ENCODE measurements around the gene TMEM25. TPM values are rescaled to one million over a fixed set of nuclear protein-coding genes. Genes with fewer than 3 reads are reported as not detected.

The TMEM25 gene
- total and polyA plus RNA-seq, 12 donors, result 3.9 to 16.2 (median 11.4) TPM

GRCh38 chr11:118552341-118552740 is 21.3 kb downstream of the TMEM25 start:
- Histone ChIP-seq H3K27ac (no peak overlapping the region), H3K4me1 (no peaks in the 10 kb centered on the region), H3K36me3 (peaks cover 0 to 95% (median 47%) of the 10 kb centered on the region in 9 donors), H3K9me3 (no peaks in the 10 kb centered on the region), H3K27me3 (no peaks in the 10 kb centered on the region), H3K4me3 (no peak overlapping the region)
- DNase-seq (no peak), ATAC-seq (no peak)
- intact Hi-C loops (cut with DNase I), result no loop called here
- WGBS, 2 donors, result 63 to 66% methylated on average over 4 of the region's 4 CpGs
- TF ChIP-seq CTCF (IDR thresholded peaks at IDR 0.05), result no peak

DNA sequence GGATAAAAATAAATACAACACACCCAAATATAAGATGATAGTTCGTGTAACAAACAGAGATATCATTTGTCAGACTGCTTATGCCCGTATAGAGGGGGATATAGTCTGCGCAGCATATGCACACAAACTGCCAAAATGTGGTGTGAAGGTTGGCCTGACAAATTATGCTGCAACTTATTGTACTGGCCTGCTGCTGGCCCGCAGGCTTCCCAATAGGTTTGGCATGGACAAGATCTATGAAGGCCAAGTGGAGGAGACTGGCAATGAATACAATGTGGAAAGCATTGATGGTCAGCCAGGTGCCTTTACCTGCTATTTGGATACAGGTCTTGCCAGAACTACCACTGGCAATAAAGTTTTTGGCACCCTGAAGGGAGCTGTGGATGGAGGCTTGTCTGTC is 29.8 kb downstream of the TMEM25 start:
- TF ChIP-seq CTCF (IDR thresholded peaks at IDR 0.05), result no peak
- H3K27ac ChIP-seq, result no peak overlapping the region
- no peaks in the 10 kb centered on the region for H3K9me3 ChIP-seq
- ATAC-seq (no peak), DNase-seq (no peak)
- peaks cover 0 to 13% (median 6%) of the 10 kb centered on the region in 9 donors for H3K4me1 ChIP-seq
- 90 to 92% methylated on average over 4 of the region's 4 CpGs for WGBS, 2 donors
- no peak overlapping the region for H3K4me3 ChIP-seq
- intact Hi-C loops (cut with DNase I), result no loop called here
- peaks cover 0 to 61% (median 15%) of the 10 kb centered on the region in 9 donors for H3K36me3 ChIP-seq
- no peaks in the 10 kb centered on the region for H3K27me3 ChIP-seq

DNA sequence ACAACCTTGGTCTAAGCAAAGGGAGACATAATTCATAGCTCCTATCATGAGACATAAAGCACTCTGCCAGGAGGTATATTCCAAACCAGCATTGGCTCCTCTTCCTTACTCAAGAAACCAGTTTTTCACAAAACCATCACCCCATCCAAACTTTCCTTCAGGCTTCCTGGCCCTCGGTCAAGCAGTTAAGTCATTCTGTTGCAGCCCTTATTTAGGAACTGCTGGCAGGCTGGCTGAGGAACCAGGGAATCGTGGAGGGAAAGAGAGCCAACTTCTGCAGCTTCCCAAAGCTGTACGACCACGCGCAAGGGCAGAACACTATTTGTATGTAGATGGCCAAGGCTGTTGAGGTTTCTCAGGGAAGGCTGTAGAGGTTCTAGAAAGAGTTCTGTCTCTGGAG is 34.1 kb downstream of the TMEM25 start:
- ATAC-seq (peak; percentile 18 to 56 (median 36)), DNase-seq (peak; percentile 19 to 21)
- peaks cover 0 to 18% (median 0%) of the 10 kb centered on the region in 9 donors for H3K36me3 ChIP-seq
- intact Hi-C loops (cut with DNase I), result loop anchor here in 1 of 10 donors (5.0 kb wide), 1 partner anchor 33 kb away; the partner anchor contains the start of gene TMEM25
- no peaks in the 10 kb centered on the region for H3K9me3 ChIP-seq
- no peaks in the 10 kb centered on the region for H3K27me3 ChIP-seq
- no peak for TF ChIP-seq CTCF (IDR thresholded peaks at IDR 0.05)
- peaks cover 0 to 17% (median 7%) of the 10 kb centered on the region in 9 donors for H3K4me1 ChIP-seq
- peak overlapping the region in 6 of 10 donors; percentile 71 to 84 (median 82) for H3K27ac ChIP-seq
- WGBS, 2 donors, result 24 to 28% methylated on average over 5 of the region's 5 CpGs
- H3K4me3 ChIP-seq, result peak overlapping the region in 8 of 10 donors; percentile 46 to 75 (median 65)

- no peak for ATAC-seq
- H3K27me3 ChIP-seq, result no peaks in the 10 kb centered on the region
- no peak overlapping the region for H3K27ac ChIP-seq
- H3K4me1 ChIP-seq, result peaks cover 4 to 36% (median 20%) of the 10 kb centered on the region in 9 donors
- no peaks in the 10 kb centered on the region for H3K9me3 ChIP-seq
- 94 to 95% methylated on average over 2 of the region's 2 CpGs for WGBS, 2 donors
- DNase-seq, result no peak
- H3K4me3 ChIP-seq, result no peak overlapping the region
- intact Hi-C loops (cut with DNase I), result loop anchor here in 4 of 10 donors (5.0 to 10.0 kb wide), 3 partner anchors 37 to 215 kb away; partner anchors contain the start of genes PHLDB1 (in 2 of the 4) and TMEM25 (in 1 of the 4)
- peaks cover 0 to 3% (median 0%) of the 10 kb centered on the region in 9 donors for H3K36me3 ChIP-seq
- TF ChIP-seq CTCF (IDR thresholded peaks at IDR 0.05), result no peak
Observed at GRCh38 chr11:118569670-118570069, 38.7 kb downstream of the TMEM25 start.

All from heart right ventricle (tissue), 16 donors.